Gastroesophageal sphincter (tissue), 3 donors: ENCODE data around the gene CTNNB1.

Experiments used
- EP300 ChIP-seq: sonication (generic); formaldehyde crosslinking; IDR thresholded peaks from one replicate; pipeline ENCODE4 v1.6.1; 2017; ENCODE audit warnings: antibody characterized with exemption, mild to moderate bottlenecking
- POLR2A ChIP-seq, 2 donors: fragments of 450-650 bp; IDR thresholded peaks; one replicate each; pipeline ENCODE4 v1.6.1; 2017; ENCODE audit warnings: antibody characterized with exemption in 2 of 2, mild to moderate bottlenecking in 2 of 2, moderate library complexity in 1 of 2
- TF ChIP-seq, protein P1 (sequence below), 4 experiments: fragments of 200-600 bp in 2 of 4; fragments of 450-650 bp in 2 of 4; sonication (generic) in 1 of 4; IDR thresholded peaks; one replicate each; pipeline ENCODE4 v1.5.1; 2017 to 2019; ENCODE audit warnings: antibody characterized with exemption in 4 of 4, mild to moderate bottlenecking in 2 of 4, moderate library complexity in 2 of 4

DNA sequence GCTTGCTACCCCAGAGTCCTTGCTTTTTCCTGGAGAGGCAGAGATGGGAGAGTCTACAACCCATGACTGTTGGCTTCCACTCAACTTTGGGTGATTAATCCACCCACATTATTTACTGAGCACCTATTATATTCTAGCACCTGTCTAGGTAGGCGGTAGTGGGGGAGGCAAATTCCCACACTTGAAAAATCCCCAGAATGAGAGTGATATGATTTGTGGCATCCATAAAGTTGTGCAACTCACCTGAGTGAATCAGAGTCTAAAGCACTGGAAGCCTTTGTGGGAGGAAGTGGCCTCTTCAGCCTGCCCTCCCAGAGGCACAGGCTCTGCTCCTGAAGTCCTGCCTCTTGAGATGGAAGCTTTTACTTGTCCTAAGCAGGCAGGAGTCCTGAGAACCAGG lies 40.4 kb upstream of the CTNNB1 start:
- TF ChIP-seq POLR2A (IDR thresholded peaks at IDR 0.05) (no peak), EP300 (no peak)
- TF ChIP-seq, protein P1, sequence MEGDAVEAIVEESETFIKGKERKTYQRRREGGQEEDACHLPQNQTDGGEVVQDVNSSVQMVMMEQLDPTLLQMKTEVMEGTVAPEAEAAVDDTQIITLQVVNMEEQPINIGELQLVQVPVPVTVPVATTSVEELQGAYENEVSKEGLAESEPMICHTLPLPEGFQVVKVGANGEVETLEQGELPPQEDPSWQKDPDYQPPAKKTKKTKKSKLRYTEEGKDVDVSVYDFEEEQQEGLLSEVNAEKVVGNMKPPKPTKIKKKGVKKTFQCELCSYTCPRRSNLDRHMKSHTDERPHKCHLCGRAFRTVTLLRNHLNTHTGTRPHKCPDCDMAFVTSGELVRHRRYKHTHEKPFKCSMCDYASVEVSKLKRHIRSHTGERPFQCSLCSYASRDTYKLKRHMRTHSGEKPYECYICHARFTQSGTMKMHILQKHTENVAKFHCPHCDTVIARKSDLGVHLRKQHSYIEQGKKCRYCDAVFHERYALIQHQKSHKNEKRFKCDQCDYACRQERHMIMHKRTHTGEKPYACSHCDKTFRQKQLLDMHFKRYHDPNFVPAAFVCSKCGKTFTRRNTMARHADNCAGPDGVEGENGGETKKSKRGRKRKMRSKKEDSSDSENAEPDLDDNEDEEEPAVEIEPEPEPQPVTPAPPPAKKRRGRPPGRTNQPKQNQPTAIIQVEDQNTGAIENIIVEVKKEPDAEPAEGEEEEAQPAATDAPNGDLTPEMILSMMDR (IDR thresholded peaks at IDR 0.05): no peak
